Measurements from ENCODE around the gene KIDINS220.

Gene KIDINS220

DNA sequence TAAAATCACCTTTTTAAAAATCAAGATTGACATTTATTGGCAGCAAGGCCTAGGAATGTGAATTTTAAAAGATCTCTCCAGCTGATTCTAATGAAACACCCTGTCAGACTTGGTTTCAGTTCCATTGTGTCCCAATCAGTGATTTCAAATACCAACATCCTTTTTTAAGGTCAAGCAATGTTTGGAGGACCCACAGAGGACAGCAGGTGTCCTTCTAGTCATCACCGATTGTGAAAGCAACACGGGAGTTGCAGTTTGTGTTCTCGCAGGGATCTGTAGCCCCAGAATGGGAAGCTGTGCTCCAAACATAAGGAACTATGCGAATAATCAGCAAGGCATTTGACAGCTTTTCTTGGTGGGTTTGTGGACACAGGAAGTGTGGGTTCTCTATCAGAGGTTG lies 4.5 kb upstream of the KIDINS220 start:
- H3K27me3 ChIP-seq (replicated peaks; ENCODE audit: control insufficient read depth, insufficient read depth, low read length), result no peaks in the 10 kb centered on the region
- DNase-seq (ENCODE audit: extremely low read depth, insufficient read length), result no peak
- no peak overlapping the region for H3K4me3 ChIP-seq (replicated peaks; ENCODE audit: low read depth, low read length)
- no peaks in the 10 kb centered on the region for H3K36me3 ChIP-seq (ENCODE audit: control insufficient read depth, insufficient read depth, low read length)
- TF ChIP-seq CTCF (IDR thresholded peaks at IDR 0.05; ENCODE audit: insufficient read depth, low read length, poor library complexity, severe bottlenecking), result no peak

DNA sequence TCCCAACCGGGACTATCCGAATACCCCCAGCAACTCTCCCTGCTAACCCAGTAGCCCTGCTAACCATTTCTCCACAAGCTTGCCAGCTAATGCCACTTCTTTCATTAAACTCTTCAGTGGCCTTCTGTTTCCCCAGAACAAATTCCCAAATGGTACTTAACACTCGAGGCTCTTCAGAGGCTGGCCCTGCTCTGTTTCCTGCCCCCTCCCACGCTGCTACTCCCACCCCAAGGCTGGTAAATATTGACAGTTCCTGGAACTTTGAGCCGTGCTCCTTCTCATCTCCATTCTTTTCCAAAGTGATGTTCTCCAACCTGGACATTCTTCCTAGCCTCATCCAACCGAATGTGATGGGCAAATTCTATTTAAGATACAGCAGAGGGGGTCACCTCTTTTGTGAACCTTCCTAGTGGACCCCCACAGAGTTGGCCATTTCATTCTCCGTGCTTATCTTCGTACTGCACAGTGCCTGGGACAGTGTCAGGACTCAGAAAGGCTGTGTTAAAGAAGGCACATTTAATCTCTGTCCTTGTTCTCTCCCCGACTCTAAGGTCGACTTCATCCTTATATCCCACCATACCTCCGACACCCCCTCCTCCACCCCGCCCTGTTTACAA lies 3.2 kb upstream of the KIDINS220 start:
- H3K27me3 ChIP-seq (replicated peaks; ENCODE audit: control insufficient read depth, insufficient read depth, low read length), result no peaks in the 10 kb centered on the region
- TF ChIP-seq CTCF (IDR thresholded peaks at IDR 0.05; ENCODE audit: insufficient read depth, low read length, poor library complexity, severe bottlenecking), result no peak
- no peaks in the 10 kb centered on the region for H3K36me3 ChIP-seq (ENCODE audit: control insufficient read depth, insufficient read depth, low read length)
- H3K4me3 ChIP-seq (replicated peaks; ENCODE audit: low read depth, low read length), result no peak overlapping the region
- no peak for DNase-seq (ENCODE audit: extremely low read depth, insufficient read length)

DNA sequence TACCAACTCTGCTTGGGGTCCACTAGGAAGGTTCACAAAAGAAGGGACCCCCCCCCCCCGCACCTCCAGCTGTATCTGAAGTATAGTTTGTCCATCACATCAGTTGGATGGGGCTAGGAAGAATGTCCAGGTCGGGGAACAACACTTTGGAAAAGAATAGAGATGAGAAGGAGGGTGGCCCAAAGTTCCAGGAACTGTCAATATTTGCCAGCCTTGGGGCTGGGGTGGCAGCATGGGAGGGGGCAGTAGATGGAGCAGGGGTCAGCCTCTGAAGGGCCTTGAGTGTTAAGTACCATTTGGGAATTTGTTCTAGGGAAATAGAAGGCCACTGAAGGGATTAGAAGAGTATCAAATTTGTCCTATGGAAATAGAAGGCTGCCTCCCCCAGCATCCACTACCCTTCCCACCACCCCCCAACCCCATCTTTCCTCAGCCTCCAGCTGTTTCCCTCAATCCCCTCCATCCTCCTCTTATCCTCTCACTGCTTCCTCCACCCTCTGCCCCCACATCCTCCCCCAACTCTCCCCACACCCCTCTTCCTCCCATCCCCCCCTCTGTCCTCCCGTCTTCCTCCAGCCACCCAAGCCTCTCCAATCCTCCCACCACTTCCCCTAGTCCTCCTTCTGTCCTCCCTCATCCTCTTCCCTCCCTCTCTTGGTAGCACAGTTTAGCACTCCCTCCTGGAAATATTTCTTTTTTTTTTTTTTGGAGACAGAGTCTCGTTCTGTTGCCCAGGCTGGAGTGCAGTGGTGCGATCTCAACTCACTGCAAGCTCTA lies 2.0 kb upstream of the KIDINS220 start:
- no peak overlapping the region for H3K4me3 ChIP-seq (replicated peaks; ENCODE audit: low read depth, low read length)
- no peak for TF ChIP-seq CTCF (IDR thresholded peaks at IDR 0.05; ENCODE audit: insufficient read depth, low read length, poor library complexity, severe bottlenecking)
- H3K27me3 ChIP-seq (replicated peaks; ENCODE audit: control insufficient read depth, insufficient read depth, low read length), result no peaks in the 10 kb centered on the region
- no peak for DNase-seq (ENCODE audit: extremely low read depth, insufficient read length)
- H3K36me3 ChIP-seq (ENCODE audit: control insufficient read depth, insufficient read depth, low read length), result no peaks in the 10 kb centered on the region

DNA sequence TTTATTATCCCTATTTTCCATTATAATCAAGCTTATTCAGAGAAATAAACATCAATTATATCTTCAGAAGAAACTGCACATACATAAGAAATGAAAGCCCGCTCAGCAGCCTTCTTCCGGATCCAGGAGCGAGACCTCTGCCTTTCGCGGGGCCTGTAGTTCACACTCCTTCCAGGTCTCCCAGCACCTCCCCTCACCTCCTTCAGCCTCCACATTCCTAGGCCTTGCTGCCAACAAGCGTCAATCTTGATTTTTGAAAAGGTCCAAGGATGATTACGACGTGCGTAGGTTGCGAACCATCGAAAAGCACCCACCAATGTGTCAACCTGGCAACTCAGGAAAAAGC lies 355 bp upstream of the KIDINS220 start:
- TF ChIP-seq CTCF (IDR thresholded peaks at IDR 0.05; ENCODE audit: insufficient read depth, low read length, poor library complexity, severe bottlenecking), result no peak
- no peaks in the 10 kb centered on the region for H3K27me3 ChIP-seq (replicated peaks; ENCODE audit: control insufficient read depth, insufficient read depth, low read length)
- H3K4me3 ChIP-seq (replicated peaks; ENCODE audit: low read depth, low read length), result no peak overlapping the region
- no peaks in the 10 kb centered on the region for H3K36me3 ChIP-seq (ENCODE audit: control insufficient read depth, insufficient read depth, low read length)
- no peak for DNase-seq (ENCODE audit: extremely low read depth, insufficient read length)

DNA sequence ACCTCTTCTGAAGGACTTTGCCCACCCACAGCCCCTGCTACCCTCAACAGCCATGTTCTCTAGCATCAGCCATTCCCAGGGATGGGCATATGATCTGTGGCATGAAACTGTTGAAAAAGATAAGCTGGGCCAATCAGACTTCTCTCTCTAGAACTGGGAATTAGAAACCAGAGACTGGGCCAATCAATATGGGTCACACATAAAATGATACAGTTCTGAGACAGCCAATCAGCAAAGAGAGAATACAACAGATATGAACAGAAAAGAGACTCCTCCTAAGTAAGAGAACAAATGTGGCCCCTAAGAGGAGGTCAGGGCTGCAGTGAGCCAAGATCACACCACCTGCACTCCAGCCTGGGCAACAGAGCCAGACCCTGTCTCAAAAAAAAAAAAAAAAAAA lies 2.1 kb downstream of the KIDINS220 start:
- no peaks in the 10 kb centered on the region for H3K27me3 ChIP-seq (replicated peaks; ENCODE audit: control insufficient read depth, insufficient read depth, low read length)
- no peak for TF ChIP-seq CTCF (IDR thresholded peaks at IDR 0.05; ENCODE audit: insufficient read depth, low read length, poor library complexity, severe bottlenecking)
- H3K36me3 ChIP-seq (ENCODE audit: control insufficient read depth, insufficient read depth, low read length), result no peaks in the 10 kb centered on the region
- DNase-seq (ENCODE audit: extremely low read depth, insufficient read length), result no peak
- no peak overlapping the region for H3K4me3 ChIP-seq (replicated peaks; ENCODE audit: low read depth, low read length)
